ENCODE measurements around the gene PCDHGB2.

PCDHGB2 gene

DNA sequence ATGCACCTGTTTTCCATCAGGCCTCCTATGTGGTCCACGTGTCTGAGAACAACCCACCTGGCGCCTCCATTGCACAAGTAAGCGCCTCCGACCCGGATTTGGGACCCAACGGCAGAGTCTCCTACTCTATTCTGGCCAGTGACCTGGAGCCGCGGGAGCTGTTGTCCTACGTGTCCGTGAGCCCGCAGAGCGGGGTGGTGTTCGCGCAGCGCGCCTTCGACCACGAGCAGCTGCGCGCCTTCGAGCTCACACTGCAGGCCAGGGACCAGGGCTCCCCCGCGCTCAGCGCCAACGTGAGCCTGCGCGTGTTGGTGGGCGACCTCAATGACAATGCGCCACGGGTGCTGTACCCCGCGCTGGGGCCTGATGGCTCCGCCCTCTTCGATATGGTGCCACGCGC, 8.2 kb upstream of the PCDHGB2 start:
- no peak overlapping the region for H3K4me3 ChIP-seq (IDR thresholded peaks at IDR 0.05; ENCODE audit: insufficient read depth, low read depth, low read length)
- TF ChIP-seq, protein P1, sequence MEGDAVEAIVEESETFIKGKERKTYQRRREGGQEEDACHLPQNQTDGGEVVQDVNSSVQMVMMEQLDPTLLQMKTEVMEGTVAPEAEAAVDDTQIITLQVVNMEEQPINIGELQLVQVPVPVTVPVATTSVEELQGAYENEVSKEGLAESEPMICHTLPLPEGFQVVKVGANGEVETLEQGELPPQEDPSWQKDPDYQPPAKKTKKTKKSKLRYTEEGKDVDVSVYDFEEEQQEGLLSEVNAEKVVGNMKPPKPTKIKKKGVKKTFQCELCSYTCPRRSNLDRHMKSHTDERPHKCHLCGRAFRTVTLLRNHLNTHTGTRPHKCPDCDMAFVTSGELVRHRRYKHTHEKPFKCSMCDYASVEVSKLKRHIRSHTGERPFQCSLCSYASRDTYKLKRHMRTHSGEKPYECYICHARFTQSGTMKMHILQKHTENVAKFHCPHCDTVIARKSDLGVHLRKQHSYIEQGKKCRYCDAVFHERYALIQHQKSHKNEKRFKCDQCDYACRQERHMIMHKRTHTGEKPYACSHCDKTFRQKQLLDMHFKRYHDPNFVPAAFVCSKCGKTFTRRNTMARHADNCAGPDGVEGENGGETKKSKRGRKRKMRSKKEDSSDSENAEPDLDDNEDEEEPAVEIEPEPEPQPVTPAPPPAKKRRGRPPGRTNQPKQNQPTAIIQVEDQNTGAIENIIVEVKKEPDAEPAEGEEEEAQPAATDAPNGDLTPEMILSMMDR (conservative IDR thresholded peaks at IDR 0.05; ENCODE audit: low read depth, low read length), result no peak
- H3K79me2 ChIP-seq (ENCODE audit: insufficient read depth, low read depth), result no peaks in the 10 kb centered on the region
- H3K27me3 ChIP-seq (ENCODE audit: insufficient read depth, low read depth), result no peaks in the 10 kb centered on the region
- H3K4me1 ChIP-seq (ENCODE audit: low read depth, poor library complexity, severe bottlenecking), result no peaks in the 10 kb centered on the region
- no peaks in the 10 kb centered on the region for H3K36me3 ChIP-seq (ENCODE audit: insufficient read depth)
- H3K9ac ChIP-seq, result no peak overlapping the region
- no peaks in the 10 kb centered on the region for H4K20me1 ChIP-seq (ENCODE audit: insufficient read depth)
- no peak overlapping the region for H2AFZ ChIP-seq (ENCODE audit: low read depth)
- no peak overlapping the region for H3K4me2 ChIP-seq
- no peak overlapping the region for H3K27ac ChIP-seq

DNA sequence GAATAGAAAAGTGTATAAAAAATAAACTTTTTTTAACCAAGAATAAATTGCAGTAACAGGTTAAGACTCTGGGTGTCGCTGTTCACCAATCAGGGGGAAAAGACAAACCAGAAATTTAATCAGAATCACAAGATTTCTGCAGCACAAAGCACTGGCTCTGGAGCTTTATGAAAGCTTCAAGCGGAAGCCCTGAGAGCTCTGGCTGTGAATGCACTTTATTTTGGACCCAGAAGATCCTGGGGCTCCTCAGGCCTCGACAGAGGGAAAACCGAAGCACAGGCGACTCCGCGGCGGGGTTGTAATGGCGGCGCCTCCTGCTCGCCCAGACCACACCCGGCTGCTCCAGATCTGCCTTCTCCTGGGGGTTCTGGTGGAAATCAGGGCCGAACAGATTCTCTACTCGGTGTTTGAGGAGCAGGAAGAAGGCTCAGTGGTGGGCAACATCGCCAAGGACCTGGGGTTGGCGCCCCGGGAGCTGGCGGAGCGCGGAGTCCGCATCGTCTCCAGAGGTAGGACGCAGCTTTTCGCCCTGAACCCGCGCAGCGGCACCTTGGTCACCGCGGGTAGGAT, 4.8 kb upstream of the PCDHGB2 start, which contains the start of gene PCDHGA4:
TSS of gene PCDHGA4 (plus strand) at position 122 of the 570 bp plus-strand sequence. CDS start at position 209, 87 bp downstream.
- Histone ChIP-seq H3K9ac (no peak within 1 kb of the TSS), H3K4me2 (no peak within 1 kb of the TSS)
- TF ChIP-seq, protein P1 (conservative IDR thresholded peaks at IDR 0.05; ENCODE audit: low read depth, low read length), result peak; percentile 66

DNA sequence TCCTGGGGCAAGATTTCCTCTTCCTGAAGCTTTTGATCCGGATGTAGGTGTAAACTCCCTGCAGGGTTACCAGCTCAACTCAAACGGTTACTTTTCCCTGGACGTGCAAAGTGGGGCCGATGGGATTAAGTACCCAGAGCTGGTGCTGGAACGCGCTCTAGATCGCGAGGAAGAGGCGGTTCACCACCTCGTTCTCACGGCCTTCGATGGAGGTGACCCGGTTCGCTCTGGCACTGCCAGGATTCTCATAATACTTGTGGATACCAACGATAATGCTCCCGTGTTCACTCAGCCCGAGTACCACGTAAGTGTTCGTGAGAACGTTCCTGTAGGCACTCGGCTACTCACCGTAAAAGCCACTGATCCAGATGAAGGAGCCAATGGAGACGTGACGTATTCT, 4.2 kb upstream of the PCDHGB2 start:
- H3K27me3 ChIP-seq (ENCODE audit: insufficient read depth, low read depth), result no peaks in the 10 kb centered on the region
- no peak overlapping the region for H3K4me3 ChIP-seq (IDR thresholded peaks at IDR 0.05; ENCODE audit: insufficient read depth, low read depth, low read length)
- no peak overlapping the region for H3K27ac ChIP-seq
- no peak overlapping the region for H3K4me2 ChIP-seq
- TF ChIP-seq, protein P1 (conservative IDR thresholded peaks at IDR 0.05; ENCODE audit: low read depth, low read length), result no peak
- no peaks in the 10 kb centered on the region for H3K36me3 ChIP-seq (ENCODE audit: insufficient read depth)
- no peak overlapping the region for H2AFZ ChIP-seq (ENCODE audit: low read depth)
- no peaks in the 10 kb centered on the region for H4K20me1 ChIP-seq (ENCODE audit: insufficient read depth)
- H3K79me2 ChIP-seq (ENCODE audit: insufficient read depth, low read depth), result no peaks in the 10 kb centered on the region
- H3K4me1 ChIP-seq (ENCODE audit: low read depth, poor library complexity, severe bottlenecking), result no peaks in the 10 kb centered on the region
- H3K9ac ChIP-seq, result no peak overlapping the region

More for the DNA sequence above, 4.8 kb upstream of the PCDHGB2 start, which contains the start of gene PCDHGA4:
- Histone ChIP-seq H4K20me1 (ENCODE audit: insufficient read depth) (no peaks in the 10 kb centered on the region), H3K36me3 (ENCODE audit: insufficient read depth) (no peaks in the 10 kb centered on the region), H3K4me3 (IDR thresholded peaks at IDR 0.05; ENCODE audit: insufficient read depth, low read depth, low read length) (no peak within 1 kb of the TSS), H3K4me1 (ENCODE audit: low read depth, poor library complexity, severe bottlenecking) (no peaks in the 10 kb centered on the region), H3K79me2 (ENCODE audit: insufficient read depth, low read depth) (no peaks in the 10 kb centered on the region), H2AFZ (ENCODE audit: low read depth) (no peak within 1 kb of the TSS), H3K27me3 (ENCODE audit: insufficient read depth, low read depth) (no peaks in the 10 kb centered on the region), H3K27ac (no peak within 1 kb of the TSS)

DNA sequence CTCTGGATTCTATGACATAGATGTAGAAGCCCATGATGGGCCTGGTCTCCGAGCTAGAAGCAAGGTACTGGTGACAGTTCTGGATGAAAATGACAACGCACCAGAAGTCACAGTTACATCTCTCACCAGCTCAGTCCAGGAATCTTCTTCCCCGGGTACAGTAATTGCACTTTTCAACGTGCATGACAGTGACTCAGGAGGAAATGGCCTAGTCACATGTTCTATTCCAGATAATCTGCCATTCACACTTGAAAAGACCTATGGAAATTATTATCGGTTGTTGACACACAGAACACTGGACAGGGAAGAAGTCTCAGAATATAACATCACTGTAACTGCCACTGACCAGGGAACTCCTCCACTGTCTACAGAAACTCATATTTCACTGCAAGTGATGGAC, 3.7 kb upstream of the PCDHGB2 start:
- Histone ChIP-seq H2AFZ (ENCODE audit: low read depth) (no peak overlapping the region), H3K9ac (no peak overlapping the region), H3K4me1 (ENCODE audit: low read depth, poor library complexity, severe bottlenecking) (no peaks in the 10 kb centered on the region), H3K4me3 (IDR thresholded peaks at IDR 0.05; ENCODE audit: insufficient read depth, low read depth, low read length) (no peak overlapping the region), H3K4me2 (no peak overlapping the region), H3K27me3 (ENCODE audit: insufficient read depth, low read depth) (no peaks in the 10 kb centered on the region), H4K20me1 (ENCODE audit: insufficient read depth) (no peaks in the 10 kb centered on the region), H3K27ac (no peak overlapping the region), H3K79me2 (ENCODE audit: insufficient read depth, low read depth) (no peaks in the 10 kb centered on the region), H3K36me3 (ENCODE audit: insufficient read depth) (no peaks in the 10 kb centered on the region)
- TF ChIP-seq, protein P1 (conservative IDR thresholded peaks at IDR 0.05; ENCODE audit: low read depth, low read length), result no peak

Measured in KMS-11 (cell line).